ENCODE data around the gene HMCN1. TPM values are rescaled to one million over a fixed set of nuclear protein-coding genes. Genes with fewer than 3 reads are reported as not detected.

The HMCN1 gene
- polyA plus RNA-seq, 1 donor: 4.2 TPM

GRCh38 chr1:186187601-186188000, 453.4 kb downstream of the HMCN1 start:
- no peak for DNase-seq
- Histone ChIP-seq H3K4me3 (ENCODE audit: low read length) (no peak overlapping the region), H3K27ac (ENCODE audit: low read length) (no peak overlapping the region), H3K27me3 (ENCODE audit: control insufficient read depth, insufficient read depth, low read length) (no peaks in the 10 kb centered on the region), H3K4me1 (ENCODE audit: control insufficient read depth, insufficient read depth, low read length) (no peaks in the 10 kb centered on the region), H3K9me3 (ENCODE audit: control insufficient read depth, low read depth, low read length) (no peaks in the 10 kb centered on the region), H3K36me3 (ENCODE audit: control insufficient read depth, insufficient read depth, low read length) (no peaks in the 10 kb centered on the region)
- no CpG with 5 or more reads among the region's 5 CpGs for WGBS (ENCODE audit: insufficient coverage, low lambda C conversion rate)

DNA sequence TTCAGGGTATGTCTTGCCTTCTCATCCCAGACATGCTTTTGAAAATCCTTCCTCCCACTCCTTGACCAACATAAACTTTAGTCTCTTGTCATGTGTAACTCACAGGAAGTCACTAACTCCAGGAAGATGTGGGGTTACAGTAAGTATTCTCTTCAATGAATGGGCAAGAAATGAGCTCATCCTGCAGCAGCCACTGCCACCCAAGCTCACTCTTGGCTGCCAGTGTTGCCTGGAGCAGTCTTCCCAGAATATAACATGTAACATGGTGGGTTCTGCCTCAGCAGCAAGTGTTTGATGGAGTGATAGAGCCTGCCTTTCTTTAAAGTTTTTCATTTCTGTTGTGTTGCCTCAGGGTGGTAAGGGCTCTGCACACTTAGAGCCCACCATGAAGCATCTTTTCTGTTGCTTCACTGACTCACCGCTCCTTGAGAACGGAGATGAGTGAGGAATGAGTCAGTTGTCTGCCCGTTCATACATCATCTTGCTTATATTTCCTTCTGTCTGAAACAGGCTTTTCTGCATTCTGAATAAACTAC, 453.9 kb downstream of the HMCN1 start:
- H3K4me1 ChIP-seq (ENCODE audit: control insufficient read depth, insufficient read depth, low read length): no peaks in the 10 kb centered on the region
- no CpG with 5 or more reads among the region's 3 CpGs for WGBS (ENCODE audit: insufficient coverage, low lambda C conversion rate)
- H3K36me3 ChIP-seq (ENCODE audit: control insufficient read depth, insufficient read depth, low read length): no peaks in the 10 kb centered on the region
- no peaks in the 10 kb centered on the region for H3K27me3 ChIP-seq (ENCODE audit: control insufficient read depth, insufficient read depth, low read length)
- H3K4me3 ChIP-seq (ENCODE audit: low read length): no peak overlapping the region
- DNase-seq: no peak
- no peaks in the 10 kb centered on the region for H3K9me3 ChIP-seq (ENCODE audit: control insufficient read depth, low read depth, low read length)
- no peak overlapping the region for H3K27ac ChIP-seq (ENCODE audit: low read length)

DNA sequence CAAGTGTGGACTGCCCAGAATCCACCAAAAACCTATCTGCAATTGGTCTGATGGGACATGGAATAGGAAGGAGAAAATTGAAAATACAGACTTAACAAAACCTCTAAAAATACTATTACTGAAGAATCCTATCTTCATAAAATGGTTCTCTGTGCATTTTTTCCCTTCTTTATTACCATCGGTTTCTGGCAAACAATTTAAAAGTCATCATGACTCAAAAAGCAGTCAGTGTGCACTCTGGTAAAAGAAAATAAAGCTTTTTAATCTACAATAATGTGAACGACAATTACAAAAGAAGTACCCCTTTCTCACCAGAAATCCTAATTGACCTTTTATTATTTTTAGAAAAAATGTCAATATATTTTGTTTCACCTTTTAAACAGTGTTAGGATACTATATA, 454.5 kb downstream of the HMCN1 start:
- Histone ChIP-seq H3K4me1 (ENCODE audit: control insufficient read depth, insufficient read depth, low read length) (no peaks in the 10 kb centered on the region), H3K27me3 (ENCODE audit: control insufficient read depth, insufficient read depth, low read length) (no peaks in the 10 kb centered on the region), H3K4me3 (ENCODE audit: low read length) (no peak overlapping the region), H3K27ac (ENCODE audit: low read length) (no peak overlapping the region), H3K9me3 (ENCODE audit: control insufficient read depth, low read depth, low read length) (no peaks in the 10 kb centered on the region), H3K36me3 (ENCODE audit: control insufficient read depth, insufficient read depth, low read length) (no peaks in the 10 kb centered on the region)
- WGBS (ENCODE audit: insufficient coverage, low lambda C conversion rate): 85% methylated on average over 2 of the region's 2 CpGs
- no peak for DNase-seq

- Histone ChIP-seq H3K36me3 (ENCODE audit: control insufficient read depth, insufficient read depth, low read length) (no peaks in the 10 kb centered on the region), H3K27me3 (ENCODE audit: control insufficient read depth, insufficient read depth, low read length) (no peaks in the 10 kb centered on the region), H3K9me3 (ENCODE audit: control insufficient read depth, low read depth, low read length) (no peaks in the 10 kb centered on the region), H3K4me3 (ENCODE audit: low read length) (no peak overlapping the region), H3K4me1 (ENCODE audit: control insufficient read depth, insufficient read depth, low read length) (no peaks in the 10 kb centered on the region), H3K27ac (ENCODE audit: low read length) (no peak overlapping the region)
- no CpG with 5 or more reads among the region's 3 CpGs for WGBS (ENCODE audit: insufficient coverage, low lambda C conversion rate)
- DNase-seq: no peak
Measured at GRCh38 chr1:186189156-186189555, 455.0 kb downstream of the HMCN1 start.

- Histone ChIP-seq H3K9me3 (ENCODE audit: control insufficient read depth, low read depth, low read length) (no peaks in the 10 kb centered on the region), H3K4me1 (ENCODE audit: control insufficient read depth, insufficient read depth, low read length) (no peaks in the 10 kb centered on the region), H3K27me3 (ENCODE audit: control insufficient read depth, insufficient read depth, low read length) (no peaks in the 10 kb centered on the region), H3K4me3 (ENCODE audit: low read length) (no peak overlapping the region), H3K27ac (ENCODE audit: low read length) (no peak overlapping the region), H3K36me3 (ENCODE audit: control insufficient read depth, insufficient read depth, low read length) (no peaks in the 10 kb centered on the region)
- no peak for DNase-seq
- WGBS (ENCODE audit: insufficient coverage, low lambda C conversion rate): no CpG with 5 or more reads among the region's 2 CpGs
Measured at GRCh38 chr1:186191511-186191910, 457.3 kb downstream of the HMCN1 start.

DNA sequence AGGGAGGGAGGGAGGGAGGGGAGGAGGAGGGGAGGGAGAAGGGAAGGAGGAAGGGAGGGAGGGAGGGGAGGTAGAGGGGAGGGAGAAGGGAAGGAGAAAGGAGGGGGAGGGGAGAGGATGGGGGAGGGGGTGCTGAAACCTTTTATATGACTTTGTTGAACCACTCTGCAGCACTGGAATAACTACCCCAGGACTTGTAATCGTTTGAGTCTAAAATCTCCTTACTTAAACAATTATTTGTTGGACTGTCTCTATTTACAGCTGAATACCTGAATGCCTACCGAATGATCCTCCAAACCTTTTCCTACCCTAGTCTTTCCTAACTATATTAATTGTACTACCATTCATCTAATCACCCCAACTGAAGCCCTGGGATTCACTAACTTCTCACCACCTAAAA, 459.0 kb downstream of the HMCN1 start:
- 100% methylated on average over 1 of the region's 2 CpGs for WGBS (ENCODE audit: insufficient coverage, low lambda C conversion rate)
- Histone ChIP-seq H3K4me3 (ENCODE audit: low read length) (no peak overlapping the region), H3K36me3 (ENCODE audit: control insufficient read depth, insufficient read depth, low read length) (no peaks in the 10 kb centered on the region), H3K27me3 (ENCODE audit: control insufficient read depth, insufficient read depth, low read length) (no peaks in the 10 kb centered on the region), H3K27ac (ENCODE audit: low read length) (no peak overlapping the region), H3K9me3 (ENCODE audit: control insufficient read depth, low read depth, low read length) (no peaks in the 10 kb centered on the region), H3K4me1 (ENCODE audit: control insufficient read depth, insufficient read depth, low read length) (no peaks in the 10 kb centered on the region)
- no peak for DNase-seq

DNA sequence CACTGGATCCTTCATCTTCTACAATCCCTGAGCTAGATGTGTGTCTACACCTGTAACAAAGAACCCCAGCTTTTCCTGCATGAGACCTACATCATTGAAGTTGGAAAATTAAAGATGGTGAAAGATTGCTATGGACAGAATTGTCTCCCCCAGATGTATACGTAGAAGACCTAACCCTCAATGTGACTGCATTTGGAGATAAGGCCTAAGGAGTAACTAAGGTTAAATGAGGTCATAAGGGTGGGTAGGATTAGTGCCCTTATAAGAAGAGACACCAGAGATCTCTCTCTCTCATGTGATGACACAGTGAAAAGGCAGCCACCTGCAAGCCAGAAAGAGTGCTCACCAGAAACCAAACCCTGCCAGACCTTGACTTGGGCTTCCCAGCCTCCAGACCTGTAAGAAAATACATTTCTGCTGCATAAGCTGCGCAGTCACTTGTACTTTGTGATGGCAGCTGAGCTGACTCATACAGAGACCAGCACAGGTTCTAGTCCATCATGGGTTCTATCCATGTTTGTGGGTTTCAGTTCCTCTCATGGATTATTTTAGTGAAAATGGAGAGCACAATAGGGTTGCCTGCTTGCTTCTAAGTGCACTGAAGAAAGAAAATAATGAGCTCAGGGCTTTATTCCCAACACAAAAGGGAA, 460.0 kb downstream of the HMCN1 start:
- DNase-seq: no peak
- no peaks in the 10 kb centered on the region for H3K36me3 ChIP-seq (ENCODE audit: control insufficient read depth, insufficient read depth, low read length)
- no CpG with 5 or more reads among the region's 2 CpGs for WGBS (ENCODE audit: insufficient coverage, low lambda C conversion rate)
- no peaks in the 10 kb centered on the region for H3K27me3 ChIP-seq (ENCODE audit: control insufficient read depth, insufficient read depth, low read length)
- no peaks in the 10 kb centered on the region for H3K4me1 ChIP-seq (ENCODE audit: control insufficient read depth, insufficient read depth, low read length)
- no peak overlapping the region for H3K27ac ChIP-seq (ENCODE audit: low read length)
- H3K4me3 ChIP-seq (ENCODE audit: low read length): no peak overlapping the region
- no peaks in the 10 kb centered on the region for H3K9me3 ChIP-seq (ENCODE audit: control insufficient read depth, low read depth, low read length)

GRCh38 chr1:186195377-186195931, 461.3 kb downstream of the HMCN1 start:
- H3K36me3 ChIP-seq (ENCODE audit: control insufficient read depth, insufficient read depth, low read length): no peaks in the 10 kb centered on the region

GRCh38 chr1:186202271-186202764, 468.1 kb downstream of the HMCN1 start:
- no peak overlapping the region for H3K4me3 ChIP-seq (ENCODE audit: low read length)
- no peaks in the 10 kb centered on the region for H3K36me3 ChIP-seq (ENCODE audit: control insufficient read depth, insufficient read depth, low read length)
- H3K27me3 ChIP-seq (ENCODE audit: control insufficient read depth, insufficient read depth, low read length): no peaks in the 10 kb centered on the region
- no peak for DNase-seq
- no CpG with 5 or more reads among the region's 5 CpGs for WGBS (ENCODE audit: insufficient coverage, low lambda C conversion rate)
- no peaks in the 10 kb centered on the region for H3K4me1 ChIP-seq (ENCODE audit: control insufficient read depth, insufficient read depth, low read length)
- no peaks in the 10 kb centered on the region for H3K9me3 ChIP-seq (ENCODE audit: control insufficient read depth, low read depth, low read length)
- no peak overlapping the region for H3K27ac ChIP-seq (ENCODE audit: low read length)

More at GRCh38 chr1:186195377-186195931, 461.3 kb downstream of the HMCN1 start:
- Histone ChIP-seq H3K4me3 (ENCODE audit: low read length) (no peak overlapping the region), H3K4me1 (ENCODE audit: control insufficient read depth, insufficient read depth, low read length) (no peaks in the 10 kb centered on the region), H3K27ac (ENCODE audit: low read length) (no peak overlapping the region), H3K9me3 (ENCODE audit: control insufficient read depth, low read depth, low read length) (no peaks in the 10 kb centered on the region), H3K27me3 (ENCODE audit: control insufficient read depth, insufficient read depth, low read length) (no peaks in the 10 kb centered on the region)
- no peak for DNase-seq
- WGBS (ENCODE audit: insufficient coverage, low lambda C conversion rate): 71% methylated on average over 1 of the region's 3 CpGs

DNA sequence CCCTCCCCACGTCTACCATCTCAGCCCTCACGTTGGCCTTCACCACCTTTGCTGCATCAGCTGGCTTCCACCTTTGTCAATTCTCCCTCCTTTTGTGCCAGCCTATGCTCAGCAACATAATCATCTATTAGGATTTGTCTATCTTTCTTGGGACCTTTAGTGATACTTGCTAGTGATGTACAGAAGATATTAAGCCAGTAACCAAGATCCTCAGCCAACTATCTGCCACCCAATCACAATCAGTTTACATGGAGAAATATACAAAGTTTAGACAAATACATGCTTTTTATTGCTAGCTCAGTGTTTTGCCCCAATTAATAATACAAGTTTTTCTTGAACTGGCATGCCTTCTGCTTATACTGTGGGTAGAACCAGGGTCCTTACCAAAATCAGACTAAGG, 468.6 kb downstream of the HMCN1 start:
- H3K4me1 ChIP-seq (ENCODE audit: control insufficient read depth, insufficient read depth, low read length): no peaks in the 10 kb centered on the region
- no peak overlapping the region for H3K4me3 ChIP-seq (ENCODE audit: low read length)
- no peak for DNase-seq
- no peaks in the 10 kb centered on the region for H3K36me3 ChIP-seq (ENCODE audit: control insufficient read depth, insufficient read depth, low read length)
- 80% methylated on average over 1 of the region's 2 CpGs for WGBS (ENCODE audit: insufficient coverage, low lambda C conversion rate)
- no peak overlapping the region for H3K27ac ChIP-seq (ENCODE audit: low read length)
- H3K9me3 ChIP-seq (ENCODE audit: control insufficient read depth, low read depth, low read length): no peaks in the 10 kb centered on the region
- no peaks in the 10 kb centered on the region for H3K27me3 ChIP-seq (ENCODE audit: control insufficient read depth, insufficient read depth, low read length)
